Esophagus squamous epithelium (tissue), 4 donors: Measurements from ENCODE around the gene KCNJ9.

ENCODE experiments used
- POLR2A ChIP-seq, 4 donors: fragments of 450-650 bp; IDR thresholded peaks; one replicate each; pipeline ENCODE4 v1.6.1; 2017; ENCODE audit warnings: antibody characterized with exemption in 4 of 4, mild to moderate bottlenecking in 4 of 4, moderate library complexity in 3 of 4
- TF ChIP-seq, protein P1 (sequence below), 6 experiments: fragments of 450-650 bp in 4 of 6; fragments of 200-600 bp in 2 of 6; sonication (generic) in 2 of 6; IDR thresholded peaks; one replicate each; pipeline ENCODE4 v1.5.1; 2016 to 2019; ENCODE audit warnings: antibody characterized with exemption in 6 of 6, mild to moderate bottlenecking in 4 of 6, moderate library complexity in 4 of 6

DNA sequence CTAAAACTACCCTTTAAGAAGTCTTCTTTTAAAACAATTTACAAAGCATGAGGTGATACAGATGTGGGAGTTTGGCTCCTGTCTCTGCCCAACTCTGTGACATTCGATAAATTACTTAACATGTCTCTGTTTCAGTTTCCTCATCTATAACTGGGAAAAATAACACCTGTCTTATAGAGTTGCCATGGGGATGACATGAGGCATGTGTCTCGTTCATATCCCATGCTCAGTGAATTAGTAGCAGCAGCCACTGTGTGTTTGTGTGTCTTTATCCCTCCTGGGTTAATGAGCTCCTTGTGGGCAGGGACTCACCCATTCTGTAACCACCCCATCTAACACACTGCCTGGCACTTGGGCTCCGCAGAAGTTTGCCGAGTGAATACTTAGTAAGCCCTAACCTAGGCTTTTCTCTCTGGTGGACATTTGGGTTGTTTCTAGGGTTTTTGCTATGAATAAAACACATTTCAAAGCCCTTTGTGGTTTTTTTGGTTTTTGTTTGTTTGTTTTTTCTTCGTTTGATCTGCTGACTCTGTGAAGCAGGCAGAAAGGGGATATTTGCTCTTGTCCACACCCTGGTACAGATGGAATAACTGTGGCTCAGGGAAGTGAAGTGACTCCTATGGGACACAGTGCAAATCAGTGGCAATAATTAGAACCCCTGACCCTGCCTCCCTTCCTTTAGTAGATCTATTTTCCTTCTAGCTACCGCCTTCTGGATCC, 797 bp upstream of the KCNJ9 start:
- TF ChIP-seq, protein P1, sequence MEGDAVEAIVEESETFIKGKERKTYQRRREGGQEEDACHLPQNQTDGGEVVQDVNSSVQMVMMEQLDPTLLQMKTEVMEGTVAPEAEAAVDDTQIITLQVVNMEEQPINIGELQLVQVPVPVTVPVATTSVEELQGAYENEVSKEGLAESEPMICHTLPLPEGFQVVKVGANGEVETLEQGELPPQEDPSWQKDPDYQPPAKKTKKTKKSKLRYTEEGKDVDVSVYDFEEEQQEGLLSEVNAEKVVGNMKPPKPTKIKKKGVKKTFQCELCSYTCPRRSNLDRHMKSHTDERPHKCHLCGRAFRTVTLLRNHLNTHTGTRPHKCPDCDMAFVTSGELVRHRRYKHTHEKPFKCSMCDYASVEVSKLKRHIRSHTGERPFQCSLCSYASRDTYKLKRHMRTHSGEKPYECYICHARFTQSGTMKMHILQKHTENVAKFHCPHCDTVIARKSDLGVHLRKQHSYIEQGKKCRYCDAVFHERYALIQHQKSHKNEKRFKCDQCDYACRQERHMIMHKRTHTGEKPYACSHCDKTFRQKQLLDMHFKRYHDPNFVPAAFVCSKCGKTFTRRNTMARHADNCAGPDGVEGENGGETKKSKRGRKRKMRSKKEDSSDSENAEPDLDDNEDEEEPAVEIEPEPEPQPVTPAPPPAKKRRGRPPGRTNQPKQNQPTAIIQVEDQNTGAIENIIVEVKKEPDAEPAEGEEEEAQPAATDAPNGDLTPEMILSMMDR (IDR thresholded peaks at IDR 0.05) = no peak
- no peak for TF ChIP-seq POLR2A (IDR thresholded peaks at IDR 0.05)
